T47D (cell line): ENCODE results near the gene MGAT4B.

Experiments
- DNase-seq, 2 experiments: peaks; one replicate each; pipeline versions ENCODE4 v3.0.0 to v3.0.0-alpha.2; 2011 to 2012; ENCODE audit warnings: low read depth in 1 of 2, low spot score in 1 of 2
- JUND ChIP-seq: IDR thresholded peaks from 2 replicates; pipeline ENCODE4 v1.6.1; 2012; ENCODE audit warnings: low read depth
- in situ Hi-C: cut with HindIII; loops from 2 replicates; pipeline ENCODE4 v1.10.0; 2016; ENCODE audit warnings: low sequenced_read_pairs, low pct_unique_long_range_greater_than_20kb

MGAT4B gene

GRCh38 chr5:179821298-179822058 is 14.8 kb upstream of the MGAT4B start:
- peak; percentile 98 to 99 for DNase-seq
- in situ Hi-C loops: no loop called here
- TF ChIP-seq JUND: no peak

- in situ Hi-C loops: no loop called here
- peak; percentile 85 to 88 for DNase-seq
- no peak for TF ChIP-seq JUND
Observed at GRCh38 chr5:179820483-179821297, 14.0 kb upstream of the MGAT4B start, which contains the start of gene SQSTM1. TSS of gene SQSTM1 (plus strand) at chr5:179820905. CDS start at chr5:179820937, 32 bp downstream.

- no peak for TF ChIP-seq JUND
- no peak for DNase-seq
- in situ Hi-C loops: no loop called here
Observed at GRCh38 chr5:179820127-179820482, 13.4 kb upstream of the MGAT4B start.

GRCh38 chr5:179819296-179820126 is 12.8 kb upstream of the MGAT4B start:
- TF ChIP-seq JUND: no peak
- peak in 1 of 2 experiments; percentile 68 for DNase-seq
- in situ Hi-C loops: no loop called here

- TF ChIP-seq JUND: peak; percentile 52; the same call in 1 of the 2 replicates
- in situ Hi-C loops: no loop called here
- DNase-seq: peak; percentile 78 to 83
Observed at GRCh38 chr5:179818746-179819295, 12.2 kb upstream of the MGAT4B start.

GRCh38 chr5:179817890-179818745 is 11.5 kb upstream of the MGAT4B start:
- TF ChIP-seq JUND: no peak
- in situ Hi-C loops: no loop called here
- no peak for DNase-seq

GRCh38 chr5:179817470-179817840 is 10.8 kb upstream of the MGAT4B start:
- TF ChIP-seq JUND: no peak
- in situ Hi-C loops: no loop called here
- no peak for DNase-seq

- no peak for DNase-seq
- in situ Hi-C loops: no loop called here
- no peak for TF ChIP-seq JUND
Observed at GRCh38 chr5:179816796-179817469, 10.3 kb upstream of the MGAT4B start.

- TF ChIP-seq JUND: no peak
- no peak for DNase-seq
- in situ Hi-C loops: no loop called here
Observed at GRCh38 chr5:179816401-179816795, 9.7 kb upstream of the MGAT4B start.

GRCh38 chr5:179815491-179816249 is 9.0 kb upstream of the MGAT4B start:
- in situ Hi-C loops: no loop called here
- no peak for TF ChIP-seq JUND
- no peak for DNase-seq
